HG02943 (cell line): Measurements from ENCODE around the gene RAD50.

ENCODE experiments used
- ATAC-seq: cut with Tn5 transposase; IDR thresholded peaks from one replicate; pipeline ENCODE4 v1.9.1; 2021; ENCODE audit warnings: mild to moderate bottlenecking, low read depth, moderate library complexity; ENCODE audit not compliant: unreplicated experiment

RAD50 gene

GRCh38 chr5:132658381-132659302 is 101.9 kb downstream of the RAD50 start:
- ATAC-seq = no peak

GRCh38 chr5:132659598-132660493 is 103.1 kb downstream of the RAD50 start:
- no peak for ATAC-seq

- no peak for ATAC-seq
Measured at GRCh38 chr5:132661231-132662003, 104.6 kb downstream of the RAD50 start.

- ATAC-seq = no peak
Measured at GRCh38 chr5:132662004-132662401, 105.2 kb downstream of the RAD50 start.

GRCh38 chr5:132662925-132663770 is 106.4 kb downstream of the RAD50 start:
- ATAC-seq = peak; percentile 47

GRCh38 chr5:132663771-132664695 is 107.3 kb downstream of the RAD50 start:
- ATAC-seq = peak; percentile 46

GRCh38 chr5:132664696-132665209 is 108.0 kb downstream of the RAD50 start:
- ATAC-seq = no peak

GRCh38 chr5:132665574-132666080 is 108.8 kb downstream of the RAD50 start:
- no peak for ATAC-seq

GRCh38 chr5:132666310-132667123 is 109.7 kb downstream of the RAD50 start:
- ATAC-seq = no peak

- ATAC-seq = no peak
Measured at GRCh38 chr5:132667309-132667708, 110.5 kb downstream of the RAD50 start.

- ATAC-seq = no peak
Measured at GRCh38 chr5:132667761-132668705, 111.3 kb downstream of the RAD50 start.

GRCh38 chr5:132668706-132669454 is 112.1 kb downstream of the RAD50 start:
- no peak for ATAC-seq

- no peak for ATAC-seq
Measured at GRCh38 chr5:132669455-132669820, 112.7 kb downstream of the RAD50 start.

GRCh38 chr5:132669966-132670882 is 113.4 kb downstream of the RAD50 start:
- no peak for ATAC-seq

- no peak for ATAC-seq
Measured at GRCh38 chr5:132671000-132671399, 114.2 kb downstream of the RAD50 start.
